ENCODE data around the gene GCAT.

GCAT gene

GRCh38 chr22:37832022-37832857 is 24.5 kb downstream of the GCAT start:
- in situ Hi-C loops (cut with HindIII; ENCODE audit: low sequenced_read_pairs) = no loop called here
- DNase-seq (ENCODE audit: low read depth) = no peak
- no peak for TF ChIP-seq CTCF (IDR thresholded peaks at IDR 0.05; ENCODE audit: low read depth, low read length, missing control alignments)
- no peak overlapping the region for H3K4me3 ChIP-seq (ENCODE audit: low read depth, low read length)

- no peak for DNase-seq (ENCODE audit: low read depth)
- no peak overlapping the region for H3K4me3 ChIP-seq (ENCODE audit: low read depth, low read length)
- no peak for TF ChIP-seq CTCF (IDR thresholded peaks at IDR 0.05; ENCODE audit: low read depth, low read length, missing control alignments)
- in situ Hi-C loops (cut with HindIII; ENCODE audit: low sequenced_read_pairs) = no loop called here
These were observed 34.5 kb downstream of the GCAT start for GRCh38 chr22:37842015-37842793.

- no peak for TF ChIP-seq CTCF (IDR thresholded peaks at IDR 0.05; ENCODE audit: low read depth, low read length, missing control alignments)
- in situ Hi-C loops (cut with HindIII; ENCODE audit: low sequenced_read_pairs) = no loop called here
- no peak for DNase-seq (ENCODE audit: low read depth)
These were observed 36.0 kb downstream of the GCAT start for GRCh38 chr22:37843741-37844089.

GRCh38 chr22:37844904-37845329 is 37.2 kb downstream of the GCAT start:
- no peak for DNase-seq (ENCODE audit: low read depth)
- peak overlapping the region; percentile 62 for H3K4me3 ChIP-seq (ENCODE audit: low read depth, low read length)
- no peak for TF ChIP-seq CTCF (IDR thresholded peaks at IDR 0.05; ENCODE audit: low read depth, low read length, missing control alignments)
- in situ Hi-C loops (cut with HindIII; ENCODE audit: low sequenced_read_pairs) = no loop called here

More at GRCh38 chr22:37843741-37844089, 36.0 kb downstream of the GCAT start:
- H3K4me3 ChIP-seq (ENCODE audit: low read depth, low read length) = peak overlapping the region; percentile 62

GRCh38 chr22:37846433-37846832 is 38.7 kb downstream of the GCAT start:
- TF ChIP-seq CTCF (IDR thresholded peaks at IDR 0.05; ENCODE audit: low read depth, low read length, missing control alignments) = no peak
- no peak for DNase-seq (ENCODE audit: low read depth)
- in situ Hi-C loops (cut with HindIII; ENCODE audit: low sequenced_read_pairs) = no loop called here
- no peak overlapping the region for H3K4me3 ChIP-seq (ENCODE audit: low read depth, low read length)

GRCh38 chr22:37848587-37849088 is 40.9 kb downstream of the GCAT start:
- no peak for TF ChIP-seq CTCF (IDR thresholded peaks at IDR 0.05; ENCODE audit: low read depth, low read length, missing control alignments)
- in situ Hi-C loops (cut with HindIII; ENCODE audit: low sequenced_read_pairs) = no loop called here
- H3K4me3 ChIP-seq (ENCODE audit: low read depth, low read length) = peak overlapping the region; percentile 94
- DNase-seq (ENCODE audit: low read depth) = no peak
